Metanephros (tissue), 2 donors: ENCODE results near the gene TK2. TPM values are rescaled to one million over a fixed set of nuclear protein-coding genes. Genes with fewer than 3 reads are reported as not detected.

ENCODE experiments used
- small RNA-seq: library from RNA; depleted of rRNA; stranded (forward); fragments of <200 nt; gene quantifications from one replicate; pipeline ENCODE3, GENCODE V24; 2014; ENCODE audit warnings: low replicate concordance
- total RNA-seq: library from RNA; depleted of rRNA; stranded (reverse); fragments of >200 nt; gene quantifications from one replicate; pipeline ENCODE4 v1.2.3, GENCODE V29; 2014

TK2 gene
- 29.3 TPM for total RNA-seq

DNA sequence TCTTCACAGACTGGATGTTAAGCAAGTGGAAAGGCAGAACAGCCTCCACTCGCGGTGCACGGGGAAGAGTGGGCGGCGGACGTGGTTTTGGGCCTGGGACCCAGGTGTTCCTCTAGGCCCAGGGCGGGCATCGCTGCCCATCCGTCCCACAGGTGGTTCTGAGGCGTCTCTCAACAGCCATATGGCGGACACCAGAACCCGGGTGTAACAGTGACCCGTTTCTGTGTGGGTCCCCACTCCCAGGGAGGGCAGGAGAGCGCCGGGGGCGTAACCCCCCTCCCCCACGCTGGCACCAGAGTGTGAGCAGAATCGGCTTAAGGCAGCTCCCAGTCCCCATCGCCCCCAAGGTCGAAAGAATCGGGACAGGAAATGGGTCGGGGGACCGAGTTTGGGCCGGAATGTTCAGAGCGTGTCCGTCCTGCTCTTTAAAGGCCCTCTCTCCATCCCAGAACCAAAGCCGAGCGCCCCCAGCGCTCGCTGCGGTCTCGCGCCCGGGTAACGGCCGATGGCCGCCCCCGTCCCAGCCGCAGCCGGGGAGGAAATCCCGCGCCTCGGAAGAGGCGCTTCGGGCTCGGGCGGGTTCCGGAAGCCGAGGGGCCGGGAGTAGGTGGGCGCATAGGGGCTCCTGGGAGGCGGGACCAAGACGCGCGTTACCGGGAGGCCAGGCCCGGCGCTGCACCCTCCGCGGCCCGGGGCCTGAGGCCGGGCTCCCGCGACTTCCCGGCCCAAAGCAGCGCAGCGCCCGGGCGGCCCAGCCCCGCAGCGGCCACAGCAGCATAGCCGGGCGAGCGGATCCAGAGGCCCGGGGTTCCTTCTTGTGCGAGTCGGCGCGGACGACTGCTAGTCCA is at the start of gene TK2:
Gene TK2, minus strand, starts transcription at position 839 of the 848 bp plus-strand sequence. Its CDS starts 61 bp downstream, at position 778.

DNA sequence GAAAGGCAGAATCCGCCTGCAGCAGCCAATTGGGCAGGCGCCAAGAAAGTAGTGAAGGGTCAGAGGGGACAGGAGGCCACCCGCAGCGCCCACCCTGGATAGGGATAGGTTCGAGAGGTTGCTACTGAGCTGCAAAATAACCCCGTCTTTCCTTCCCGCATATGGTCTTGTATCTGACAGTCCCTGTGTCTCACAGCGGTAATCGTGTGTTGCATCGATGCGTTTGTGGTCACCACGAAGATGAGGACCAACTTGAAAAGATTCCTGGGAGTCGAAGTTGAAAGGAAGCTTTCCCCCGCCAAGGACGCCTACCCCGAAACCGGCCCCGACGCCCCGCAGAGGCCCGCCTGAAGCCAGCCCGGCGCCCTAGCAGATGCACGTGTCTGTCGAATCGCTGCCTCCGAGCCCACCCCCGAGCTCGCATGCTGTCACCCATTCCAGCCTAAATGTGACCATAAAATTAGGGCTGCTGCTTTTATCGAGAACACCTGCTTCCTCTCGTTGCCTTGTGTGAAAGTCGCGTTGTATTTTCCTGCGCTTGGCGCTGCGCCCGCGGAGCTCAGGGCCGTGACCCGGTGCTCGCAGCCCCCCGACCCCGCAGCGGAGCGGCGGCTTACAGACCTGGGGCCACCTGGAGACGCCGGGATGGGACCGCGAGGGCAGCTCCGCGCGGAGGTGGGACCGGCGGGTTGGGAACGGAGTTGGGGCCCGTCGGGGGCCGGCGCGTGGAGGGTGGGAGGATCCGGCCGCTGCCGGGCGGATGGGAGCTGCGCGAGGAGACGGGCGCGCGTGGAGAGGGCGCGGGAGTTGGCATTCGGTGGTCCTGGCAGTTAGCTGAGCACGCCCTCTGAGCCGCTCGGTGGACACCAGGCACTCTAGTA is 29.0 kb upstream of the TK2 start, which contains the start of gene CMTM2:
Gene CMTM2, plus strand, starts transcription at position 813 of the 881 bp plus-strand sequence. CDS start 145 bp downstream, outside the sequence.

DNA sequence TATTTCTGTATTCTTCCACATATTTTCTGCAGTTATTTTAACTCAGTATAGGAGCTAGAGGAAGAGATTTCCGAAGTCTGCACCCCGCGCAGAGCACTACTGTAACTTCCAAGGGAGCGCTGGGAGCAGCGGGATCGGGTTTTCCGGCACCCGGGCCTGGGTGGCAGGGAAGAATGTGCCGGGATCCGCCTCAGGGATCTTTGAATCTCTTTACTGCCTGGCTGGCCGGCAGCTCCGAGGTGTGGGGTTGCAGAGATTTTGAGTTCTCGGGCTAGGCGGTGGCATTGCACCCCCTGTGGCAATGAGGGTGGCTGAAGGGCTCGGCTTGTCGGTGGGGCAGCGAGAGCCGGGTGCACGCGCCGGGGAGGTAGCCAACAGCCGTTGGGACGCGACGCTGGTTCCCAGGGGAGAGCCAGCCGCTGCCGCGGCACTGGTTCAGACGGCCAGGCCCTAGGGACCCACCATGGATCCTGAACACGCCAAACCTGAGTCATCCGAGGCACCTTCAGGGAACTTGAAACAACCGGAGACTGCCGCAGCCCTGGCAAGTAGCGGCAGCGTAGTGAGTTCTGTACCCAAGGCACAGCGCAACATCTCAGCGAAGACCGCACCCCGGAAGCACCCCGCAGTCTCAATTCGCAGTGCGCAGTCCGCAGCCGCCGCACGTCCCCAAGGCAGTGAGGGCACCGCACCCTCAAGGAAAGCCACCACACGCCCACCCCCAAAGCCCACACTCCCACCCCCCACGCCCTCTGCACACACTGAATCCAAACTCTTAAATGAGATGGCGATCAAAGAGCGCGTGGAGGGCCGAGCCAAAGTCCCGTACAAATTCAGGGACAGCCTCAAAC is 16.4 kb upstream of the TK2 start, which contains the start of gene CMTM1:
Gene CMTM1, plus strand, starts transcription at position 389 of the 851 bp plus-strand sequence. Its CDS starts 75 bp downstream, at position 464.

DNA sequence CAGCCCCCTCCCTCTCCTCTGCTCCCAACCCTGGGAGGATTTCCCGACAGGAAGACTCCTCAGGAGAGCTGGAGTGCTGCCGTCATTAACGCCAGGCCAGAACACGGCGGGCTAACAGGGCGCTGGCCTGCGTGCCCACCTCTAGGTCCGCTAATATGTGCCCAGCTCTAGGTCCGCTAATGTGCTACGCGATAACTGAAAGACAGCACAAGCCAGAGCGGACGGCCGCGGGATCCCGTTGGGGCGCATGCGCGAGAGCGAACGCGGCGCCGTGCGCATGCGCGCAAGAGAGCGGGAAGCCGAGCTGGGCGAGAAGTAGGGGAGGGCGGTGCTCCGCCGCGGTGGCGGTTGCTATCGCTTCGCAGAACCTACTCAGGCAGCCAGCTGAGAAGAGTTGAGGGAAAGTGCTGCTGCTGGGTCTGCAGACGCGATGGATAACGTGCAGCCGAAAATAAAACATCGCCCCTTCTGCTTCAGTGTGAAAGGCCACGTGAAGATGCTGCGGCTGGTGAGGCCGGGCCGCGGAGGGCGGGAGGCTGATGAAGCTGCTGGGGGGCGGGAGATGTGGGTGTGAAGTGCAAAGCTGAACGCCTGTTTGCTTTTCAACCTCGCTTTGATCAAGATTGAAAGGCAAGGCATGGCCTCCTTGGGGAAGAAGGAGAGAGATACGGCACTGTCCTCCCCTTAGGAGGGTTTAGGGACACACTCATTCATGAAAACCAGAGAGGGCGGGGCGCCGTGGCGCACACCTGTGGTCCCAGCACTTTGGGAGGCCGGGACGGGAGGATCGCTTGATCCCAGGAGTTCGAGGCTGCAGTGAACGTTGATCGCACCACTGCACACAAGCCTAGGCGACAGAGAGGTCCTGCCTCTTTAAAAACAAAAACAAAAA is 2.6 kb upstream of the TK2 start, which contains the start of gene CKLF:
Gene CKLF, plus strand, starts transcription at position 291 of the 892 bp plus-strand sequence. Its CDS starts 140 bp downstream, at position 431.

Small RNA genes lying within 50 kb of the gene (small RNA-seq; reads per million reads assigned to genes)
- gene CKLF-CMTM1: not detected

Other genes with a start within 250 kb of the TK2 start
- gene CDH5, start 183.4 kb downstream of the TK2 start, total RNA-seq: 67.2 TPM
- 0.99 TPM for gene BEAN1, start 122.8 kb downstream of the TK2 start, total RNA-seq
- 36.8 TPM for gene CKLF, start 2.5 kb upstream of the TK2 start, total RNA-seq
- 4.3 TPM for gene CMTM1, start 16.3 kb upstream of the TK2 start, total RNA-seq
- 0.93 TPM for gene CMTM2, start 29.3 kb upstream of the TK2 start, total RNA-seq
- gene CMTM3, start 54.6 kb upstream of the TK2 start, total RNA-seq: 35.4 TPM
- 89.0 TPM for gene CMTM4, start 146.6 kb upstream of the TK2 start, total RNA-seq
- gene DYNC1LI2, start 201.5 kb upstream of the TK2 start, total RNA-seq: 124 TPM